Measurements from ENCODE around the gene POU2F3. TPM values are rescaled to one million over a fixed set of nuclear protein-coding genes. Genes with fewer than 3 reads are reported as not detected.

Gene POU2F3
- total RNA-seq, 1 donor from 2014 or later: 18.7 TPM

- DNase-seq: peak; percentile 68
Observed at GRCh38 chr11:120324932-120325810, 85.2 kb downstream of the POU2F3 start, which contains the start of gene TLCD5. TSS of gene TLCD5 (plus strand) at chr11:120325299. CDS start at chr11:120327442, 2,143 bp downstream.

- no peak for DNase-seq
Observed at GRCh38 chr11:120326228-120326627, 86.3 kb downstream of the POU2F3 start.

- no peak for DNase-seq
Observed at GRCh38 chr11:120326845-120327281, 86.9 kb downstream of the POU2F3 start.

GRCh38 chr11:120327311-120327710, 87.4 kb downstream of the POU2F3 start:
- no peak for DNase-seq

- no peak for DNase-seq
Observed at GRCh38 chr11:120329556-120329955, 89.6 kb downstream of the POU2F3 start.

GRCh38 chr11:120330045-120330444, 90.1 kb downstream of the POU2F3 start:
- DNase-seq: no peak

GRCh38 chr11:120331301-120331996, 91.5 kb downstream of the POU2F3 start:
- DNase-seq: peak; percentile 29

- no peak for DNase-seq
Observed at GRCh38 chr11:120332822-120333716, 93.1 kb downstream of the POU2F3 start.

GRCh38 chr11:120333801-120334200, 93.9 kb downstream of the POU2F3 start:
- no peak for DNase-seq

- DNase-seq: no peak
Observed at GRCh38 chr11:120334332-120334731, 94.4 kb downstream of the POU2F3 start.

GRCh38 chr11:120334894-120335462, 95.0 kb downstream of the POU2F3 start:
- DNase-seq: peak; percentile 91

- peak; percentile 72 for DNase-seq
Observed at GRCh38 chr11:120335556-120335907, 95.6 kb downstream of the POU2F3 start.

- DNase-seq: peak; percentile 96
Observed at GRCh38 chr11:120335908-120336640, 96.1 kb downstream of the POU2F3 start, which contains the start of gene ARHGEF12. TSS of gene ARHGEF12 (plus strand) at chr11:120336413. CDS start at chr11:120337244, 831 bp downstream.

- peak; percentile 64 for DNase-seq
Observed at GRCh38 chr11:120336641-120337354, 96.9 kb downstream of the POU2F3 start.

- DNase-seq: peak; percentile 51
Observed at GRCh38 chr11:120337355-120338106, 97.6 kb downstream of the POU2F3 start.

GRCh38 chr11:120338107-120338933, 98.4 kb downstream of the POU2F3 start:
- no peak for DNase-seq

GRCh38 chr11:120339394-120339890, 99.5 kb downstream of the POU2F3 start:
- DNase-seq: peak; percentile 62

- no peak for DNase-seq
Observed at GRCh38 chr11:120340529-120340928, 100.6 kb downstream of the POU2F3 start.

Data from skin of body (tissue), 2 donors.